HG03460 (cell line): Measurements from ENCODE around the gene LBH.
A peak's percentile ranks its signal among the peaks of the same experiment; 100 is the strongest.

Experiments
- ATAC-seq: cut with Tn5 transposase; IDR thresholded peaks from one replicate; pipeline ENCODE4 v1.9.1; 2021; ENCODE audit not compliant: unreplicated experiment

The LBH gene

GRCh38 chr2:30216157-30216556 is 15.2 kb upstream of the LBH start:
- ATAC-seq = no peak

- no peak for ATAC-seq
Measured at GRCh38 chr2:30217644-30218337, 13.5 kb upstream of the LBH start.

DNA sequence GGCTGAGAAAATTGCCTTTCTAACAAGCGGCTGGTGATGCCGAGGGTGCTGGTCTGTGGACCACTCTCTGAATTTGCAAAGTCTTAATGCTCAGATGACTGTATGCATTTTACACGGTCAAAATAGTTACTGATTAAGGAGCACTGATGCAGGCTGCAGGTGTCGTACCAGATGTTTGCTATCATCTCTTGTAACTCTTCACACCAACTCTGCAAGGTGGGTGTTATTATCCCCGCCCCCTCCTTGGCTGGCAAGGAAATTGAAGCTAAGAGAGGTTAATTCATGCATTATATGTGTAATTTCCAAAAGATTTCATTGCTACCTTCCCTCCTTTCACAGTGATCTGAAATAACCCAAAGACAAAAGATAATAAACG is 13.0 kb upstream of the LBH start:
- ATAC-seq = no peak

DNA sequence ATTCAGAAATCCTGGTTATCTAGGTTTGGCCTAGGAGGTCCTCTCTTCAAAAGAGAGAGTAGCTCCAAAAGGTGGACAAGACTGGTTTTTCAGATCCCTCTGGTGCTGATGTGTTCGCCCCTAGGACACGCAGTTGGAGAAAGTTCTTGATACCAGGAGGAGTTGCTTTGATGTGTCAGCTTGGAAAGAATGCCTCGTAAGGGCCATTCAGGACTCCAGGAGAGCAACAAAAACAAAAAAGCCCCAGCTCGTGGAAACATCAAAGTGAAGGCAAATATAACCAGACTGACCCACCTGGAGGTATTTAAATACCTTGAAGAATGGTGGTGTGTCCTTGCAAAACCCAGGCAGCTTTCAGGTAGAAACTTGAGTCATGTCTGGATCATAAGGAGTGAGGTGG is 12.5 kb upstream of the LBH start:
- ATAC-seq = no peak

DNA sequence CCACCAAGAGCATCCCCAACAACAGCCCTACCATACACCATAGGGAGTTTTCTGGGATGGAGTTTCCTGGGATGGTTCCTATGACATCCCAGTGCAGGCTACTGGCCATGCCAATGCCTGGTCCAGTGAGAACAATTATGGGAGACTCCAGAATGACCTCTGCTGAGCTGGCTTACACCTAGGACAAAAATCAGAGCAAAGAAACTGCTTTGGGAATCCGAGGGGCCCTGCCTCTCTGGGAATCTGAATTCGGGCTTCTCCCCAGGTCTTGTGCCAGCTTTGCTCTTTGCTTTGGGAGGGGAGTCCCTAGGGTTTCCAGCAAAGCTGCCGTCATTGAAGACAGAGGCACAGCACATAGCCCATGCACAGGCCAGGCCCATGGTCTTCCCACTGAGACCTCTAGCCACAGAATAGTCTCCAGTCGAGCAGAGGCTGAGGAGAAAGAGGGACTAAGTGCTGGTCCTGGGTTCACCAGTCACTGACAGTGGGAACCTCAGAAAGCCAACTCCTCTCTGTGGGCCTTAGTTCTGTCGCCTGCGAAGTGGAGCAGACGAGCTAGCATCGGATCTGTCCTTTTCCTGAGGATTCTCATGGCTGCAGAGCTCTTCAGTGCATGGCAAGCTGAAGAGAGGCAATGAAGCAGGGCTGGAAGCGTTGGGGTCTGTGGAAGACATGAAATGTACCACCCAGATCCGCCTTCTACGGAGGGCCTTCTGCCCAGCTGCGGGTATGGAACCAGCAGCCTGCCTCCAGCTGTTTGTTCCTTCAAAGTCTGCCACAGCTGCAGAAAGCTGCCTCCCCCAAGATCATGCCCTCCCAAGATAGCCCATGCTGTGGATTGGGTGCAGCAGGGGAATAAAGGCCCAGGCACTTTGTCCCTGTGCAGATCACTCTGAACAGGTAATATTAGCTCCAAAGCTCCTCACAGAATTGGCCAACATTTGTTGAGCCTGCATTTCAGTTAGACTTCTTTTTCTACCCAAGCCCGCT is 11.2 kb upstream of the LBH start:
- ATAC-seq = no peak

GRCh38 chr2:30221531-30221930 is 9.8 kb upstream of the LBH start:
- no peak for ATAC-seq

DNA sequence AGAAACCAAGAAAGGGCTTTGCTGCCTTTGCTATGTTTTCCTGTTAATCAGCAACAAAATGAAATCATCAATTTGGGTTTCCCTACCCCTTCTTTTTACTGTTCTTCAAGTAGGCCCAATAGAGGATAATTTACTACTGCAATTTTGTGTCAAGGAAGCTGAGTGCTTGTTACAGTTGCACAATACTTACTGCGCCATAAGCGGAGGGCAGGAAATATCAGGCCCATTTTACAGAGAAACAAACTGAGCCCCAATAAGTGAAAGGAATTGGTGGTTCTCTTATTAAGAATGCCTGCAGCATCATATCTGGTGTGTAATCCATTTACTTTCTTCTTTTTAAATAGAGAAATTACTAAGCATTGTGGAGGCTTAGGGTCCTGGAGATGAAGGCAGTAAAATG is 9.3 kb upstream of the LBH start:
- no peak for ATAC-seq

DNA sequence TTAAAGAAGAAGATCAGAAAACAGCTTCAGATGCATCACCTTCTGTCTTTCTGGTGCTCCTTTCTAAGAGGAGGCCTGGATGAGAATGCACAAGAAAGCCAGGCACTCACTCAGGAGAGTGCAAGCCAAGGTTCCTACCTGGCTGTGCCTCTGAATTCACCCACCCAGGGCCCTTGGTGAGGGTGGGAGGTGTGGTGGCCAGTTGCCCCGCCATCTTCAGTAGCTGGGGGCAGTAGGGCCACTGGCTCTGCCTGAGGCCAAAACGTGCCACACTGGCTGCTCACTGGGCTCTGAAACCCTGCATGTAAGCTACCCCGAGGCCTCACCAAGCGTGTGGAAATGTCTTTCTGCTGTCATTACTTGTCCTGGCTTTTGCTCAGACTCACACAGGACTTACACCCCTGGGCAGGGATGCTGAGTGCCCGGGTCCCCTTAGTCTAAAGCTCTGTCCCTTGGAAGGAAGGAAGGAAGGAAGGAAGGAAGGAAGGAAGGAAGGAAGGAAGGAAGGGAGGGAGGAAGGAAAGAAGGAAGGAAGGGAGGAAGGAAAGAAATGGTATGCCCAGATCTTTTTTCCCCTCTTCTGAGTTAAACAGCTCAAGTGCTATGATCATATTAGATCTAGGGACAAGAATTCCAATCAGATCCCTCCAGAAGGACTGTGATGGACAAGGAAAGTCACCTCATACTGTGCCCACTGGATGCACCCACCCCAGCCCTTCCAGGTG is 8.5 kb upstream of the LBH start:
- no peak for ATAC-seq

DNA sequence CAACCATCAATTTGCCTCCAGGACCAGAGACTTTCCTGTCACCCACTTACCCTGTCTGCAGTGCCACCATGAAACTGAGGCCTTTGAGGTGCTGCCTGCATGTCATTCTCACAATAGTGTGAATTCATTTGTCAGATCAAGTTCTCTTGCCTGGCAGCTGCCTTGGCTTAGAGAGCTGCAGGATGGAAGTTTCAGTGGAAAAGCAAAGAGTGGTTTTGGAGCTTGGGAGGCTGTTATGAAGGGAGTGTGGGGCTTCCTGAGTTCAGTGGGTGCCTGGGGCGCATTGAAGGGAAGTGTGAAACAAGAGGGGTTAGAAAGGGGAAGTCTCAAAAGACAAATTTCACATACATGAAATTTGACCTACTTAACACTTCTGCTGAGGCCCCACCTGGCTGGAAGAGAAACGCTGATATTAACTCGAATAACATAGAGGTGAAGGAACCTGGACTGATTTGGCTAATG is 7.9 kb upstream of the LBH start:
- ATAC-seq = peak; percentile 45

DNA sequence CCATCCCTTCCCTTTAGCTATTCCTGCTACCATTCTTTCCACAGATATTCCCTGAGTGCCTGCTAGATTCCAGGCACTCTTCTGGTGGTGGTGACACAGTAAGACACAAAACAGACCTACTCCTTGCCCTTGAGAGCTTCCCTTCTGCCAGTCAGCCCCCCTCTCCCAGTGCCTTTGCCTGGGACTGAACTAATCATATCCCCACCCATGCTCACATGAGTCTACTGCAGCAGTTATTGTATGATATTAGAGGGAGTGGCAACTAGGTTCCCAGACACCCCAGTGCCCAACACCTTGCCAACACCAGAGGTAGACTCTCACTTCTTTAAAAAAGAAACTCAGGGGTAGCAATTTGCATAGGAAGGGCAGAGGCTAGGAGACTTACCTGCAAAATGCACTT is 7.2 kb upstream of the LBH start:
- ATAC-seq = no peak

DNA sequence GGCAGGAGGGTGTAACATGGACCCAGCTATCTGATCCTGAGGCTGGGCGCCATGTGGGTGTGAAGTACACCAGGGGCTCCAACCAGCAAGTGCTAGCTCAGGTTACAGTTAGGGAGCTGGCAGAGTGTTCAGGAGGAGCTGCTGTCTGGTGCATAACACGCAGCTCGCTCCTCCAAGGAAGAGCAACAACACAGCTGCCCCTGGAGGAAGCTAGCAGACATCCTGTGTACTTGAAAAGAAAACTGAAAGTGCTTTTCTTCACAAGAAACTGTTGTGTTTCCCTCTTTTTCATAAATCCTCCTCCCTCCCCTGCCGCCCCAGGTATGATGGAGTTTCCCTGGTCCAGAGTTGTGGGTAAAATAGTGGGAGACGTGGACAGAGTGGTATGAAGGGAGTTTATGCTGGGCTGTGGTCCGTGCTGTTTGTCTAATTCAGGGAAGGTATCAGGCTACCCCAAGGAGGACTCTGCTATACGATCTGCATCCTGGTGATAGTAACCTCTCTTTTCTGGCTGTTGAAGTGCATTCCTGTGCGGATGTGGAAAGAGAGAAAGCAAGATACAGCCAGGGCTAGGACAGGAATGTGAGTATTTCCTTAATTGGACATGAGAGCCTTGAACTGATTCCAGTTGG is 6.1 kb upstream of the LBH start:
- peak; percentile 55 for ATAC-seq

DNA sequence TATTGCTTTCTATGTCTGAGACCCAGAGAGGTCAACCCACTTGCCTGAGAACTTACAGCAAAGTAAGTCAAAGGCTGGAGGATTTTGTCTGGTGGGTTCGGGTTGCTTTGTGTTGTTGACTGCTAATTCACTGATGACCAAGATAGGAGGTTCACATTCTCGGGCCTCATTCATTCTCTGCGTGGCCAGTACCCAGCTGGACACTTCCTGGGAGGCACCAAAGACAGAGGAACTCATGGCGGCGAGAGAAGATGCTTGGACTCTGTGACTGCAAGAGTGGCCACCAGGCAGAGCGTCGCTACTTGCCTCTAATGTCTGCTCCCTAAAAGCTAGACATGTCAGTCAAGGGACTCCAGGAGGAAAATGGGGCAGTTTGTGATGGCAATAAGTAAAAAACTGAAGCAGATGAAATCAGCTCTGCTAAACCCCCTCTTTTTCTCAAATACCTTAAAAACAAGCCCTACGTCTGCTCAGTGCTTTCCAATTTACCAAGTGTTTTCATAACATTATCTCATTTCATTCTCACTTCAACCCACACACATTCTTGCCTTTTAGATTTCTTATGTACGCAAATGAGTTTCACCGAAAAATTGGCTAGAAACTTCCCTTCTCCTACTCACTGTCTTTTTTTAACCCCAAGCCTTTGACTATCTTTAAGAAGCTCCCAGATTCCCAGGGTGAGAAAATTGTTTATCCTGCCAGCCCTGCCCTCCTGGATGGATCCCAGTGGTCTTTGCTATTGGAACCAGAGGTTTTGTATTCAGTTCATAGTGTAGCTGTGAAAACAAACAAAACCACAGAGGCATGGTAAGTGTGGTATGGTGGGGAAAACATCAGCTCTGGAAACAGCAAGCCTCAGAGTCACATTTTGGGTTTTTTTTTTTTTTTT is 4.9 kb upstream of the LBH start:
- ATAC-seq = no peak

GRCh38 chr2:30229596-30229995 is 1.7 kb upstream of the LBH start:
- ATAC-seq = no peak

GRCh38 chr2:30230497-30231211 is 680 bp upstream of the LBH start:
- ATAC-seq = peak; percentile 12

- peak; percentile 25 for ATAC-seq
Measured at GRCh38 chr2:30231996-30232800, 864 bp downstream of the LBH start.

DNA sequence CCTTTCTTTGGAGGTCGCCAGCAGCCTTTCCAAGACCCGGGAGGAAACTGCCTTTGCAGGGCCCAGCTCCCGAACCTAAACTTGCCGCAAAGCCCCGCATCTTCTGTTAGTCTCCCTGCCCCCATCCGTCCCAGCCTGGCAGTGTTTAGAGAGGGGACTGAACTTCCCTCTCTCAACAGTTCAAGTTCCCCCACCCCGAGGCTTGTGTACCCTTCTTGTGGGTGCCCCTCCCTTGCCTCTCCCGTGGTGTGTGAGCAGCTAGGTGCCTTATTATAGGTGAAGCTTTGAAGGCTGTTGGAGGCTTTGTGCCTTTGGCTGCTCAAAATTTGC is 1.4 kb downstream of the LBH start:
- no peak for ATAC-seq

DNA sequence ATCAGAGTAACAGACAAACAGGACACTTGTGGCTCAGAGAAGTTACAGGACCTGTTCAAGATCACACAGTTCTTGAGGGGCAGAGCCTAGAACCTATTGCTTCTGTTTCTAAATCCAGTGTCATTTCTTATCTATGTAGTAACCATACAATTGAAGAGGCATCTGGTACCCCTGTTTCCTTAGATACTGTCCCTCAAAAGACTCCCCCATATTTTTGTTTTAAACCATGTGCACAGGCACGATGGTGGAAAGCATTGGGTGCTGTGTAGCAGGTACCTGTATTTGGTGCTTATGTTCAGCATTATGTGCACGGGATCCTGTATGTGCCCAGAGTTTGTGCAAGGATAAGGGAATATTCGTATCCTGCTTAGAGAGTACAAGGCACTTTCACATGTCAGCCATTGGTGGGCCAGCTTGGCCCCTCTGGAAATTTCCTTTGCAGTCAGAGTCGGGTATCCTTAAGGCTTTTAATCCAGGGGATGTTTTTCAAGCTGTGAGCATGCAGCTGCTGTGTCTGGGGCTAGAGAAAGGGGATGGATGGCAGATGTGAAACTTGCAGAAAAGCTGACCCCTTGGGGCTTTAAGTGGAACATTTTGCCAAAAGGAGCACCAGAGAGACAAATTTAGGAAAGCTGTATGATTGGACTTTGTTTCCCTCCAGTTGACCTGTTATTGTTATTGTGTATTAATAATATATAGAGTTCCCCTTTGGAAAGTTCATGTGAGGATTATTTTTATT is 2.1 kb downstream of the LBH start:
- no peak for ATAC-seq
